D341Med (cell line): ENCODE results near the gene FBXL17.

ENCODE experiments used
- DNase-seq: peaks from one replicate; pipeline ENCODE4 v3.0.0; 2012; ENCODE audit warnings: low spot score

Gene FBXL17

GRCh38 chr5:108373426-108373825 lies 8.5 kb downstream of the FBXL17 start:
- no peak for DNase-seq

GRCh38 chr5:108372369-108372768 lies 9.5 kb downstream of the FBXL17 start:
- DNase-seq = no peak

GRCh38 chr5:108371263-108371662 lies 10.6 kb downstream of the FBXL17 start:
- no peak for DNase-seq

- no peak for DNase-seq
These were observed 12.7 kb downstream of the FBXL17 start for GRCh38 chr5:108369167-108369566.

- no peak for DNase-seq
These were observed 14.1 kb downstream of the FBXL17 start for GRCh38 chr5:108367679-108368334.

GRCh38 chr5:108366500-108366899 lies 15.4 kb downstream of the FBXL17 start:
- no peak for DNase-seq

GRCh38 chr5:108361771-108362170 lies 20.1 kb downstream of the FBXL17 start:
- no peak for DNase-seq

- DNase-seq = no peak
These were observed 20.7 kb downstream of the FBXL17 start for GRCh38 chr5:108361239-108361638.

- no peak for DNase-seq
These were observed 21.6 kb downstream of the FBXL17 start for GRCh38 chr5:108360280-108360679.

GRCh38 chr5:108356286-108356685 lies 25.6 kb downstream of the FBXL17 start:
- no peak for DNase-seq

- DNase-seq = no peak
These were observed 28.8 kb downstream of the FBXL17 start for GRCh38 chr5:108353087-108353486.

GRCh38 chr5:108345541-108346171 lies 36.2 kb downstream of the FBXL17 start:
- peak; percentile 12 for DNase-seq

GRCh38 chr5:108344103-108344822 lies 37.6 kb downstream of the FBXL17 start:
- DNase-seq = no peak

GRCh38 chr5:108341866-108342265 lies 40.0 kb downstream of the FBXL17 start:
- DNase-seq = no peak

- DNase-seq = no peak
These were observed 41.8 kb downstream of the FBXL17 start for GRCh38 chr5:108340131-108340530.

- no peak for DNase-seq
These were observed 42.7 kb downstream of the FBXL17 start for GRCh38 chr5:108339220-108339619.

GRCh38 chr5:108334225-108334624 lies 47.7 kb downstream of the FBXL17 start:
- no peak for DNase-seq

- DNase-seq = no peak
These were observed 54.9 kb downstream of the FBXL17 start for GRCh38 chr5:108326982-108327381.

- DNase-seq = no peak
These were observed 57.0 kb downstream of the FBXL17 start for GRCh38 chr5:108324886-108325285.

GRCh38 chr5:108321341-108321740 lies 60.6 kb downstream of the FBXL17 start:
- DNase-seq = no peak

- no peak for DNase-seq
These were observed 61.7 kb downstream of the FBXL17 start for GRCh38 chr5:108320231-108320630.

- DNase-seq = no peak
These were observed 66.1 kb downstream of the FBXL17 start for GRCh38 chr5:108315829-108316228.

GRCh38 chr5:108312258-108312657 lies 69.6 kb downstream of the FBXL17 start:
- DNase-seq = no peak
